Breast epithelium (tissue), 4 donors: ENCODE data around the gene PADI1. TPM values are rescaled to one million over a fixed set of nuclear protein-coding genes. Genes with fewer than 3 reads are reported as not detected.

Source experiments
- DNase-seq, 2 donors: peaks; one replicate each; pipeline ENCODE4 v3.0.0-alpha.2; 2019; ENCODE audit warnings: low spot score in 2 of 2
- H3K27ac ChIP-seq, 2 donors: fragments of 200-600 bp; sonication (generic) in 1 of 2; one replicate each; pipeline ENCODE4 v1.5.1; 2016 to 2019; ENCODE audit warnings: mild to moderate bottlenecking in 1 of 2
- H3K27me3 ChIP-seq, 2 donors: fragments of 200-600 bp; sonication (generic) in 1 of 2; one replicate each; pipeline versions ENCODE4 v1.5.1 to v1.6.0; 2017 to 2019; ENCODE audit warnings: control low read depth in 1 of 2, mild to moderate bottlenecking in 1 of 2
- H3K36me3 ChIP-seq: fragments of 200-600 bp; one replicate; pipeline ENCODE4 v1.5.1; 2019
- H3K4me1 ChIP-seq, 2 donors: fragments of 200-600 bp; sonication (generic); one replicate each; pipeline ENCODE4 v1.5.1; 2016 to 2019; ENCODE audit warnings: control low read depth in 1 of 2
- H3K4me3 ChIP-seq, 3 donors: fragments of 200-600 bp; sonication (generic); 1 replicate in 2 of 3; 2 replicates in 1 of 3; pipeline ENCODE4 v1.5.1; 2016 to 2019; ENCODE audit warnings: mild to moderate bottlenecking in 3 of 3, moderate library complexity in 2 of 3
- H3K9me3 ChIP-seq, 2 donors: fragments of 200-600 bp; sonication (generic) in 1 of 2; one replicate each; pipeline ENCODE4 v1.5.1; 2016 to 2019; ENCODE audit warnings: control low read depth in 1 of 2
- POLR2A ChIP-seq: fragments of 450-650 bp; IDR thresholded peaks from one replicate; pipeline ENCODE4 v1.6.1; 2016; ENCODE audit warnings: antibody characterized with exemption, mild to moderate bottlenecking, moderate library complexity
- POLR2AphosphoS5 ChIP-seq, 3 donors: sonication (generic); formaldehyde crosslinking; IDR thresholded peaks; one replicate each; pipeline ENCODE4 v1.6.1; 2017; ENCODE audit warnings: antibody characterized with exemption in 3 of 3
- intact Hi-C: fragments of 100-400 bp; cut with DNase I; formaldehyde crosslinking; loops from one replicate; pipeline ENCODE4 v1.15.1; 2023; ENCODE audit warnings: low total_unique reads
- total RNA-seq, 3 donors: library from RNA; depleted of rRNA; stranded (reverse); fragments of >200 nt; gene quantifications; one replicate each; pipeline ENCODE4 v1.1.0, GENCODE V29; 2016
- TF ChIP-seq, protein P1 (sequence below), 3 donors: fragments of 450-650 bp; IDR thresholded peaks; one replicate each; pipeline ENCODE4 v1.5.1; 2016 to 2017; ENCODE audit warnings: antibody characterized with exemption in 3 of 3, mild to moderate bottlenecking in 3 of 3, moderate library complexity in 3 of 3

PADI1 gene
- total RNA-seq, 3 donors from 2014 or later, result 0.33 TPM; not detected in 2

DNA sequence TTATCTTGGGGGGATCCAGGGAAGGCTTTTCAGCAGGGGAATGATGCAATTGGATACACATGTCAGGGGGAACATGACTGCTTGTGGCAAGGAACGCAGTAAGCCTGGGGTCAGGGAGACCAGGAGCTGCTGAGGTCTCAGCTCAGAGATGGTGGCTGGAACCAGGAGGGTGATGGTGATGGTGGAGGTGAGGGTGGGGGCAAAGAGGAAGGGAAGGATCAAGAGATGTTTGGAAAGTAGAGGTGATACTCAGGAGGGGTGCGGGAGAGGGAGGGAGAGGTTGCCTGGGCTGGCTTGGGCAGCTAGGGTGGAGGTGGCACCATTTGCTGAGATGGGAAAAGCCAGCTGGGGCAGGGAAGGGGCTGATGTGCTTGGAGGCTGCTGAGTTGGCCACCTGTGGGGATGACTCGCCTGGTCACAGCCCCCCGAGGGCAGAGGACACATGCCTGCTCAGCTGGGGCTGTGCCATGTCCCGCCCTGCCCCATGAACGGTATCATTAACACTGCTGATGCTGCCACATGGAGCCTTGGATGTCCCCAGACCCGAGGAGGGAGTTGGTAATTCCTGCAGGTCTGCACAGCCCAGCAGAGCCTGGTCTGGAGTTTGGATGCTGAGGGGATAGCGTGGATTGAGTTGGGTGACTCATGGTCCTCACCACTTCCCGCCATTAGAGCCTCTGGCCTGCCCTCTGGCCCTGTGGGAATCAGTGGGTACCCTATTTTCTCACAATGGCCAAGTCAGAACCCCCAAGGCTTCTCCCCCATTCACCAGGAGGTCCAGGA lies 6.3 kb upstream of the PADI1 start:
- DNase-seq, result peak in 1 of 2 donors; percentile 28
- TF ChIP-seq POLR2A, result no peak
- no peak for TF ChIP-seq POLR2AphosphoS5 (IDR thresholded peaks at IDR 0.05)
- TF ChIP-seq, protein P1, sequence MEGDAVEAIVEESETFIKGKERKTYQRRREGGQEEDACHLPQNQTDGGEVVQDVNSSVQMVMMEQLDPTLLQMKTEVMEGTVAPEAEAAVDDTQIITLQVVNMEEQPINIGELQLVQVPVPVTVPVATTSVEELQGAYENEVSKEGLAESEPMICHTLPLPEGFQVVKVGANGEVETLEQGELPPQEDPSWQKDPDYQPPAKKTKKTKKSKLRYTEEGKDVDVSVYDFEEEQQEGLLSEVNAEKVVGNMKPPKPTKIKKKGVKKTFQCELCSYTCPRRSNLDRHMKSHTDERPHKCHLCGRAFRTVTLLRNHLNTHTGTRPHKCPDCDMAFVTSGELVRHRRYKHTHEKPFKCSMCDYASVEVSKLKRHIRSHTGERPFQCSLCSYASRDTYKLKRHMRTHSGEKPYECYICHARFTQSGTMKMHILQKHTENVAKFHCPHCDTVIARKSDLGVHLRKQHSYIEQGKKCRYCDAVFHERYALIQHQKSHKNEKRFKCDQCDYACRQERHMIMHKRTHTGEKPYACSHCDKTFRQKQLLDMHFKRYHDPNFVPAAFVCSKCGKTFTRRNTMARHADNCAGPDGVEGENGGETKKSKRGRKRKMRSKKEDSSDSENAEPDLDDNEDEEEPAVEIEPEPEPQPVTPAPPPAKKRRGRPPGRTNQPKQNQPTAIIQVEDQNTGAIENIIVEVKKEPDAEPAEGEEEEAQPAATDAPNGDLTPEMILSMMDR (IDR thresholded peaks at IDR 0.05), result no peak

DNA sequence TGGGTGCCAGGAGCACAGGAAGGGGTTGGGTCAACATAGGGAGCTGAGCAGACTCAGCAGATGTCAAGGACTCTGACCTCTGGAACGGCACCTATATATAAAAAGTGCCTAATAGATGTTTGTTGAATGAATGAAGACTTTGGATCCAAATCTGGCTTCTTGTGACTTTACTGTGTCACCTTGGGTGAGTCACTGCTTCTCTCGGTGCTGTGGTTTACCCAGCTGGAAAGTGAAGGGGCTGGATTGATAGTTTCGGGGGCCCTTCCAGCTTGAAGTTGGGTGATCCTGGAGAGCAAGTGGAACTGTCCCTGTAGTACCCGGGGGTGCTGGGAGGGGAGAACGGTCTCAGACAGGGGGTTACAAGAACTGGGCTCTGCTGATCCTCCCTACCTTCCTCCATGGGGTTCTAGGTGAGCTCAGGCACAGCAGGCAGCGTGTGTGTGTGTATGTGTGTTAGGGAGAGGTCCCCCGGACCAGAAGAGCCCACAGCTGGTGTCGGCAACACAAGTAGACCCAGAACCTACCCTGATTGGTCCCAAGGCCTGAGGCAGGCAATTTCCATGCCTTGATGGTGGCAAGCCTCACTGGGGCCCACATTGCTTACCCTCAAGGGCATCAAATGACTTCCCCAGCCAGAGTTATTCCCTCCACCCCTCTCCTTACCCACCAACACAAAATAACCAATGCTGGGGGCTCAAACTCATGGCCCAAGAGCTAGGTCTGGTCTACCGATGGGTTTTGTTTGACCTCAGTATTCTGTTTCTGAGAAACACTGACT lies 5.5 kb upstream of the PADI1 start:
- intact Hi-C loops, result no loop called here
- peak in 1 of 2 donors; percentile 28 for DNase-seq
- no peaks in the 10 kb centered on the region for H3K36me3 ChIP-seq
- no peak overlapping the region for H3K27ac ChIP-seq
- TF ChIP-seq POLR2A (no peak), POLR2AphosphoS5 (IDR thresholded peaks at IDR 0.05) (no peak)
- TF ChIP-seq, protein P1 (IDR thresholded peaks at IDR 0.05), result no peak
- H3K4me1 ChIP-seq, result no peaks in the 10 kb centered on the region
- no peak overlapping the region for H3K4me3 ChIP-seq
- H3K27me3 ChIP-seq, result no peaks in the 10 kb centered on the region
- H3K9me3 ChIP-seq, result no peaks in the 10 kb centered on the region

More for the DNA sequence above, 6.3 kb upstream of the PADI1 start:
- no peak overlapping the region for H3K27ac ChIP-seq
- H3K4me1 ChIP-seq, result no peaks in the 10 kb centered on the region
- H3K4me3 ChIP-seq, result no peak overlapping the region
- no peaks in the 10 kb centered on the region for H3K27me3 ChIP-seq
- H3K9me3 ChIP-seq, result no peaks in the 10 kb centered on the region
- intact Hi-C loops, result no loop called here
- H3K36me3 ChIP-seq, result no peaks in the 10 kb centered on the region

DNA sequence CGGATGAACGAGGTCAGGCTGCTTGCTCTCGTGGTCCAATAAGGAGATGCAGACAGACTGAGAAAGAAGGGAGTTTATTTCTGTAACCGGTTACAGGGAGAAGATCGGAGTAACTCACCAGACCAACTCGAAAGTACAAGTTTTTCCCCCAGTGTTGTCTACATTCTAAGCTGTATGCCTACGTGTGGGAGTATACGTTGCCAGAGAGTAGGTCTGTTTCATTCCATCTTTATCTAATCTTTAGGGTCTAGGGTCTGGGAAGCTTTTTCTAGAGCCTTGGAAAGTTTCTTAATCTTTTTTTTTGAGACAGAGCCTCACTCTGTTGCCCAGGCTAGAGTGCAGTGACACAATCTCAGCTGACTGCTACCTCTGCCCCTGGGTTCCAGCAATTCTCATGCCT lies 4.7 kb upstream of the PADI1 start:
- no peaks in the 10 kb centered on the region for H3K9me3 ChIP-seq
- H3K27me3 ChIP-seq, result no peaks in the 10 kb centered on the region
- no peak overlapping the region for H3K27ac ChIP-seq
- H3K36me3 ChIP-seq, result no peaks in the 10 kb centered on the region
- no peak for DNase-seq
- intact Hi-C loops, result no loop called here
- no peaks in the 10 kb centered on the region for H3K4me1 ChIP-seq
- H3K4me3 ChIP-seq, result no peak overlapping the region
- no peak for TF ChIP-seq POLR2AphosphoS5 (IDR thresholded peaks at IDR 0.05)
- TF ChIP-seq POLR2A, result no peak
- TF ChIP-seq, protein P1 (IDR thresholded peaks at IDR 0.05), result no peak

DNA sequence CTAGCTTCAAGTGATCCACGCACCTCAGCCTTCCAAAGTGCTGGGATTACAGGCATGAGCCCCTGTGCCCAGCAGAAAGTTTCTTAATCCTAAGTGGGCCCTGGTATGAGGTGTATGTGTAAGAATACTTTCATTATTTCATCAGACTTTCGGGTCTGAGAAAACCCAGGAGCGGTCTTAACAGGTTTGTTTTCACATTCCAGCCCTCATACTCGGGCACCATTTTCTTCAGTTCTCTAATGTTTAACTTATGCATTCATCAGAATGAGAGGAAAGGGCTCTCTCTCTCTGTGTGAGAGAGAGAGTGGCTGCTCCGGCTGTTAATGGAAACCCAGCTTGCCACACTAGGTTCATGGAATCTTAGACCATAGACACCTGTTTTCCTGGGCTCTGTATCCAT lies 4.2 kb upstream of the PADI1 start:
- TF ChIP-seq POLR2A (no peak), POLR2AphosphoS5 (IDR thresholded peaks at IDR 0.05) (no peak)
- TF ChIP-seq, protein P1 (IDR thresholded peaks at IDR 0.05), result no peak
- Histone ChIP-seq H3K9me3 (no peaks in the 10 kb centered on the region), H3K4me1 (no peaks in the 10 kb centered on the region), H3K27ac (no peak overlapping the region), H3K27me3 (no peaks in the 10 kb centered on the region), H3K36me3 (no peaks in the 10 kb centered on the region), H3K4me3 (no peak overlapping the region)
- intact Hi-C loops, result no loop called here
- DNase-seq, result no peak
